Gastrocnemius medialis (tissue), 4 donors: Measurements from ENCODE around the gene DCAF10.

Experiments used
- POLR2A ChIP-seq, 2 donors: fragments of 450-650 bp; IDR thresholded peaks; one replicate each; pipeline ENCODE4 v1.6.1; 2017; ENCODE audit warnings: antibody characterized with exemption in 2 of 2, mild to moderate bottlenecking in 2 of 2, moderate library complexity in 2 of 2
- TF ChIP-seq, protein P1 (sequence below), 5 experiments: fragments of 450-650 bp in 3 of 5; fragments of 200-600 bp in 2 of 5; sonication (generic) in 2 of 5; IDR thresholded peaks in 4 of 5; conservative IDR thresholded peaks in 1 of 5; 1 replicate in 4 of 5; 2 replicates in 1 of 5; pipeline ENCODE4 v1.5.1; 2016 to 2019; ENCODE audit warnings: antibody characterized with exemption in 5 of 5, mild to moderate bottlenecking in 3 of 5, moderate library complexity in 3 of 5

DNA sequence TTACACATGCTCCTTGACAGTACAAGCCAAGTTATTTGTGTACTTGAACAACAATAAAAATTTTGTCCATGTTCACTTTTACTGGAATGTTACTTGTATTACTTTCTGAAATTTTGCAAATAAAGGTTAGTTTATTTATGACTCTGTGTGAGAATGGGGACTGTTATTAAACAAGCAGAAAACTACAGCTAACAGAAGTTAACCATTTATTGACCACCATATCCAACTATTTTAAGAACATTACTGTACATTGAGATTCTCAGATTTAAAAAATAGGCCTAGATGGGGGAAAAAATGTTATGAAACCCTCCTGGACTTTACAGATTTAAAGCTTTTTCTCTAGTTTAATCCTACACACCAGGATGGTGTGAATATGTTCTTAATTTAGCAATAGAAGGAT, 101.5 kb downstream of the DCAF10 start:
- TF ChIP-seq, protein P1, sequence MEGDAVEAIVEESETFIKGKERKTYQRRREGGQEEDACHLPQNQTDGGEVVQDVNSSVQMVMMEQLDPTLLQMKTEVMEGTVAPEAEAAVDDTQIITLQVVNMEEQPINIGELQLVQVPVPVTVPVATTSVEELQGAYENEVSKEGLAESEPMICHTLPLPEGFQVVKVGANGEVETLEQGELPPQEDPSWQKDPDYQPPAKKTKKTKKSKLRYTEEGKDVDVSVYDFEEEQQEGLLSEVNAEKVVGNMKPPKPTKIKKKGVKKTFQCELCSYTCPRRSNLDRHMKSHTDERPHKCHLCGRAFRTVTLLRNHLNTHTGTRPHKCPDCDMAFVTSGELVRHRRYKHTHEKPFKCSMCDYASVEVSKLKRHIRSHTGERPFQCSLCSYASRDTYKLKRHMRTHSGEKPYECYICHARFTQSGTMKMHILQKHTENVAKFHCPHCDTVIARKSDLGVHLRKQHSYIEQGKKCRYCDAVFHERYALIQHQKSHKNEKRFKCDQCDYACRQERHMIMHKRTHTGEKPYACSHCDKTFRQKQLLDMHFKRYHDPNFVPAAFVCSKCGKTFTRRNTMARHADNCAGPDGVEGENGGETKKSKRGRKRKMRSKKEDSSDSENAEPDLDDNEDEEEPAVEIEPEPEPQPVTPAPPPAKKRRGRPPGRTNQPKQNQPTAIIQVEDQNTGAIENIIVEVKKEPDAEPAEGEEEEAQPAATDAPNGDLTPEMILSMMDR (IDR thresholded peaks at IDR 0.05 in 4 of 5, conservative IDR thresholded peaks at IDR 0.05 in 1 of 5), result no peak
- no peak for TF ChIP-seq POLR2A (IDR thresholded peaks at IDR 0.05)
